Measurements from ENCODE around the gene CSNK1G1. TPM values are rescaled to one million over a fixed set of nuclear protein-coding genes. Genes with fewer than 3 reads are reported as not detected.

The CSNK1G1 gene
- total RNA-seq, 1 experiment from 2014 or later = 23.9 TPM

- no peaks in the 10 kb centered on the region for H3K9me3 Mint-ChIP-seq (ENCODE audit: low read depth, unreplicated experiment)
- no peak overlapping the region for H3K4me3 Mint-ChIP-seq (ENCODE audit: low read depth, unreplicated experiment)
- intact Hi-C loops (cut with micrococcal nuclease; ENCODE audit: unreplicated experiment) = no loop called here
- no peaks in the 10 kb centered on the region for H3K27me3 Mint-ChIP-seq (ENCODE audit: unreplicated experiment)
- DNase-seq = no peak
- no TSS peak for BruUV-seq (replicated peaks)
- peaks cover 51% of the 10 kb centered on the region for H3K36me3 Mint-ChIP-seq (ENCODE audit: insufficient read depth, unreplicated experiment)
- no peak for TF ChIP-seq CTCF (IDR thresholded peaks at IDR 0.05; ENCODE audit: unreplicated experiment)
- CTCF ChIA-PET = no interaction called here
- no peak overlapping the region for H3K27ac Mint-ChIP-seq (ENCODE audit: unreplicated experiment)
- H3K4me1 Mint-ChIP-seq (ENCODE audit: low read depth, unreplicated experiment) = no peaks in the 10 kb centered on the region
Observed at GRCh38 chr15:64117759-64118487, 238.1 kb downstream of the CSNK1G1 start.

Other genes with a start within 250 kb of the CSNK1G1 start
- gene SNX22, start 204.4 kb downstream of the CSNK1G1 start, total RNA-seq (2022) = 1.3 and 1.6 TPM in 2 replicates
- gene PPIB, start 193.2 kb downstream of the CSNK1G1 start, total RNA-seq (2022) = 682 and 690 TPM in 2 replicates
- gene PCLAF, start 25.3 kb upstream of the CSNK1G1 start, total RNA-seq (2022) = 53.0 and 55.8 TPM in 2 replicates
- gene TRIP4, start 31.7 kb upstream of the CSNK1G1 start, total RNA-seq (2022) = 28.5 and 30.1 TPM in 2 replicates
- gene ZNF609, start 104.4 kb upstream of the CSNK1G1 start, total RNA-seq (2022) = 48.9 and 50.6 TPM in 2 replicates